DND-41 (cell line): ENCODE results near the gene ARHGAP24.

ENCODE experiments used
- ATAC-seq: fragments of 200-7000 bp; cut with Tn5 transposase; 3 replicates; pipeline ENCODE4 v1.9.1; 2021; ENCODE audit warnings: low read depth; ENCODE audit not compliant: insufficient read depth
- DNase-seq: peaks from one replicate; pipeline ENCODE4 v3.0.0-alpha.2; 2020
- H2AFZ ChIP-seq: 2 replicates; pipeline ENCODE4 v1.6.0; 2012; ENCODE audit warnings: low read depth, low read length
- H3K27ac ChIP-seq: 2 replicates; pipeline ENCODE4 v1.5.1; 2012; ENCODE audit warnings: low read length, inconsistent platforms
- H3K27me3 ChIP-seq: fragments of 200-600 bp; sonication (generic); 2 replicates; pipeline ENCODE4 v1.6.0; 2012; ENCODE audit warnings: low read length, mild to moderate bottlenecking, inconsistent platforms; ENCODE audit not compliant: insufficient read depth, poor library complexity
- H3K36me3 ChIP-seq: 2 replicates; pipeline ENCODE4 v1.5.1; 2012; ENCODE audit warnings: low read length, inconsistent platforms; ENCODE audit not compliant: insufficient read depth
- H3K4me1 ChIP-seq: 2 replicates; pipeline ENCODE4 v1.5.1; 2012; ENCODE audit warnings: mild to moderate bottlenecking, low read length; ENCODE audit not compliant: insufficient read depth
- H3K4me2 ChIP-seq: 2 replicates; pipeline ENCODE4 v1.6.0; 2012; ENCODE audit warnings: mild to moderate bottlenecking, moderate library complexity, low read length, inconsistent platforms; ENCODE audit not compliant: insufficient read depth
- H3K4me3 ChIP-seq, 2 experiments: fragments of 200-600 bp in 1 of 2; shearing (Covaris generic) in 1 of 2; 2 replicates each; pipeline ENCODE4 v1.5.1; 2012 to 2016; ENCODE audit warnings: inconsistent platforms in 2 of 2, low read length in 2 of 2, mild to moderate bottlenecking in 2 of 2, low read depth in 1 of 2, moderate library complexity in 1 of 2
- H3K79me2 ChIP-seq: 2 replicates; pipeline ENCODE4 v1.6.0; 2012; ENCODE audit warnings: low read length, inconsistent platforms; ENCODE audit not compliant: insufficient read depth
- H3K9ac ChIP-seq: 2 replicates; pipeline ENCODE4 v1.6.0; 2012; ENCODE audit warnings: low read depth, mild to moderate bottlenecking, inconsistent platforms, low read length, moderate library complexity
- H3K9me3 ChIP-seq: 2 replicates; pipeline ENCODE4 v1.5.1; 2012; ENCODE audit warnings: low read length, moderate library complexity, mild to moderate bottlenecking, inconsistent platforms; ENCODE audit not compliant: insufficient read depth, severe bottlenecking
- H4K20me1 ChIP-seq: 2 replicates; pipeline ENCODE4 v1.6.0; 2012; ENCODE audit warnings: low read length; ENCODE audit not compliant: insufficient read depth
- CTCF ChIP-seq: IDR thresholded peaks from 2 replicates; pipeline ENCODE4 v1.5.1; 2012; ENCODE audit warnings: borderline replicate concordance, low read length, moderate library complexity, mild to moderate bottlenecking; ENCODE audit not compliant: poor library complexity, severe bottlenecking; ENCODE audit errors: extremely low read depth
- EZH2 ChIP-seq: IDR thresholded peaks from 3 replicates; pipeline ENCODE4 v1.6.1; 2012; ENCODE audit warnings: borderline replicate concordance, low read depth, mild to moderate bottlenecking, moderate library complexity, low read length, inconsistent platforms; ENCODE audit not compliant: severe bottlenecking

ARHGAP24 gene

DNA sequence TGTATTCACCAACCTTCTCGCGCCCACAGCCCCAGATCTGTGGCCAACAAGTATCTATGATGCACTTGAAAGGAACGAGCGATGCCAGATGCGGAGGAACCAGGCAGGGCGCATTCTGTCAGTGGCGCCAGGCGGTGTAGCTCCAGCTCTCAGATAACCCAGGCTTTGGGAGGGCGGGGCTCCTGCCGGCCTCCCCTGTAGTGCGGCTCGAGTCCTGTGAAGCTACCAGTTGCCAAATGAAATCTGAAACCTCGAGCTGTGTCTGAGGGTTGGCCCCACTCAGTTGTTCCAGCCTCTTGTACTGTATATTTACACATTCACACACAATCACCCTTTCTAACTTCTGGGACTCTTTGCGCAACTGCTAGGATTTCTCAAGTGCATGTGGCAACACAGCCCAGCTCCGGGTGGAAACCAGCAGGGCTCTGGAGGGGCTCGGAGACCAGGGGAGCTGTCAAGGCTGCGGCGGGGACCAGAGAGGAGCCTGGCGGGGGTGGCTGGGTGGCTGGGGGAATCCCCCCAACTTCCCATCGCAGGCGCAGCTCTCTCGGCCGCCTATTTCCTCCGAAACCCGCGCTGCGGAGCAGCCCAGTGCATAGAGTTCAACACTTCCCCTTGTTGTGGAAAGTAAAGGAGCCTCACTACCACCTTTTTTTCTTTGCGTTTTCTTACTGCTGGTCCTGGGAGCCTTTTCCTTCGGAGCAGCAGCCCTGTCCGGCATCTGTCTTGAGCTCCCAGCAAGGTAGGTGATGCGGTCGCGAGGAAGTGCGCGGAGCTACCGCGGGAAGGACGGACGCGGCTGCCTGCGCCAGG lies at the start of gene ARHGAP24:
ARHGAP24 (plus strand) TSS at position 333 of the 813 bp plus-strand sequence.
- ATAC-seq (no peak), DNase-seq (no peak)
- Histone ChIP-seq H3K27me3 (no peaks in the 10 kb centered on the region), H3K4me3 (no peak within 1 kb of the TSS), H3K4me2 (no peak within 1 kb of the TSS), H3K79me2 (no peaks in the 10 kb centered on the region), H3K36me3 (no peaks in the 10 kb centered on the region), H3K4me1 (no peaks in the 10 kb centered on the region), H3K9ac (no peak within 1 kb of the TSS), H3K9me3 (no peaks in the 10 kb centered on the region), H3K27ac (no peak within 1 kb of the TSS), H4K20me1 (no peaks in the 10 kb centered on the region), H2AFZ (no peak within 1 kb of the TSS)
- TF ChIP-seq EZH2 (no peak), CTCF (no peak)

DNA sequence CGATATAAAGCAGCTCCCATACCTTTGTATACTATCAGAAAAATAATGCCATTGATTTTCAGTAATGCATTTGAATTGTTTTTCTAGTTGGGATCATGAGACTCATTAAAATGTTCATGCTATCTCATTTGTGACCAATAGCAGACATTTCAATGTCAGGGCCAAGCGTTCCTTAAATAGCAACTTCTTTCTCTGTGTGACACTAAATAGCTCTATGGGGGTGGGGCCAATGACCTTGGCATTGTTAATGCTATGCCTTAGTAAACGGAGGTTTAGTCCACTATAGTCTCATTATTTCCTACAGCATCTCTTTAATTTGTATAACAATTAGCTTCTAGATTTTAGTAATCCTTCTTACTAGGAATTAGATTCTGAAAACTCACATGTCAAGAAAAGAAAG lies 48.6 kb upstream of the ARHGAP24 start:
- Histone ChIP-seq H4K20me1 (no peaks in the 10 kb centered on the region), H3K9me3 (no peaks in the 10 kb centered on the region), H3K27me3 (no peaks in the 10 kb centered on the region), H3K79me2 (no peaks in the 10 kb centered on the region), H3K36me3 (no peaks in the 10 kb centered on the region), H3K4me2 (no peak overlapping the region), H2AFZ (no peak overlapping the region), H3K9ac (no peak overlapping the region), H3K4me1 (no peaks in the 10 kb centered on the region), H3K4me3 (no peak overlapping the region), H3K27ac (no peak overlapping the region)
- ATAC-seq (no peak), DNase-seq (no peak)
- TF ChIP-seq EZH2 (no peak), CTCF (no peak)

DNA sequence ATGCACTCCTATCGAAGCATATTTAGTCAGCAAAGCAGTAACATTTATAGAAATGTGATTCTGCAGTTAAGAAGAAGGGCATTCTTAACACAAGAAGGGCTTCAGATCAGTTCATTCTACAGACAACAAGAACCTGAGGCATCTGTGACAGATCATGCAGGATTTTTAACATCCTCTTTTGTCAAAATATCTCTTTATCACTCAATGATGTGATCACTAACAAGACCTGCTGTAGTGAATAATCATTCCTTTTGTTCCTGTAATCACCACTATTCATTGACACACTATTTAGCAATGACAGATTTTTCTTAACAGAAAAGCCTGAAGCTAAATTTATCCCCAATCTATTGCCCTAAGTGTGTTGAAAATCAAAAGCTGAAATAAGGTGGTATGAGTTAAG lies 47.8 kb upstream of the ARHGAP24 start:
- H2AFZ ChIP-seq, result no peak overlapping the region
- H4K20me1 ChIP-seq, result no peaks in the 10 kb centered on the region
- ATAC-seq (no peak), DNase-seq (no peak)
- TF ChIP-seq EZH2 (no peak), CTCF (no peak)
- H3K9ac ChIP-seq, result no peak overlapping the region
- H3K4me1 ChIP-seq, result no peaks in the 10 kb centered on the region
- H3K27me3 ChIP-seq, result no peaks in the 10 kb centered on the region
- no peak overlapping the region for H3K4me2 ChIP-seq
- no peak overlapping the region for H3K4me3 ChIP-seq
- H3K9me3 ChIP-seq, result no peaks in the 10 kb centered on the region
- H3K36me3 ChIP-seq, result no peaks in the 10 kb centered on the region
- H3K79me2 ChIP-seq, result no peaks in the 10 kb centered on the region
- no peak overlapping the region for H3K27ac ChIP-seq
